ENCODE measurements around the gene PIAS3.

DNA sequence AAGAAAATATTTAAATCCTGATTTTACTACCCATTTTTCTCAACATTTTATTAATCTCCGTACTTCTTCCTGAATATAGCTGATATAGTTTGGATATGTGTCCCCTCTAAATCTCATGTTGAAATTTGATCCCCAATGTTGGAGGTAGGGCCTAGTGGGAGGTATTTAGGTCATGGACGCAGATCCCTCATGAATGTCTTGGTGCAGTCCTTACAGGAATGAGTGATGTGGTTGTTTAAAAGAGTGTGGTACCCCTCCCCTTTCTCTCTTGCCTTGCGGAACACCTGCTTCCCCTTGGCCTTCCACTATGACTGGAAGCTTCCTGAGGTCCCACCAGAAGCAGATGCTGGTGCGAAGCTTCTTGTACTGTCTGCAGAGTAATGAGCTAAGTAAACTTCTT is 52.5 kb downstream of the PIAS3 start:
- no peak for TF ChIP-seq YY1 (IDR thresholded peaks at IDR 0.05; ENCODE audit: insufficient read depth, insufficient read length)
- TF ChIP-seq ZNF274 (IDR thresholded peaks at IDR 0.05; ENCODE audit: low read depth, low read length), result no peak
